Epidermal melanocyte (primary cell): ENCODE measurements around the gene PC.
A peak's percentile ranks its signal among the peaks of the same experiment; 100 is the strongest.
"Not testable (repeated sequence)": the region's sequence is repeated elsewhere in the genome, so short reads cannot be mapped to it uniquely, and the experiment has no call there.

Source experiments
- DNase-seq: peaks from one replicate; pipeline ENCODE4 v3.0.0; 2011; ENCODE audit warnings: low spot score; ENCODE audit not compliant: insufficient read length

The PC gene

DNA sequence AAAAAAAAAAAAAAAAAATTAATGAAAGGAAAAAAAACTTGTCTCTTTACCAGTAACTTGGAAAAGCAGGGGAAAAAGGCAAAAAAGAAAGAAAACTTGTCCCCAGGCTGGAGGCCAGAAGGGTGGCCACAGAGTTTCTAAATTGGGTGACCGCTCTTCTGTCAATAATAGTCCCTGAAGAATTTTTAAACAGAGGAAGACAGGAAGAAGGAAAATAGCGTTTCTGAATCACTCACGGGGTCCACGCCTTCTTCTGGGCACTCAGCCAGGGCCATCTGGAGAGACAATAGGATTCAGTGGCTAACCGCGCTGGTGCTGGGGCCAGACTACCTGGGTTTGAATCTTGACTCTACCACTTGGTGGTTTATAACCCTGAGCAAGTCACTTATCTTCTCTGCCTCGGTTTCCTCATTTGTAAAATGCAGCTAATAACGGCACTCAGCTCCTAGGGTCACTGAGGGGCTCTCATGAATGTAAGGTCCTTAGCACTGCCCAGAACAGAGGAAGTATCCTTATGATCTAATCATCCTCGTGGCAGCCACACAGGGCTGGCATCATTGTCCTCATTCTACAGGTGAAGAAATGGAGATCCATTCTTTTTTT is 23.9 kb upstream of the PC start:
- DNase-seq: peak; percentile 45

DNA sequence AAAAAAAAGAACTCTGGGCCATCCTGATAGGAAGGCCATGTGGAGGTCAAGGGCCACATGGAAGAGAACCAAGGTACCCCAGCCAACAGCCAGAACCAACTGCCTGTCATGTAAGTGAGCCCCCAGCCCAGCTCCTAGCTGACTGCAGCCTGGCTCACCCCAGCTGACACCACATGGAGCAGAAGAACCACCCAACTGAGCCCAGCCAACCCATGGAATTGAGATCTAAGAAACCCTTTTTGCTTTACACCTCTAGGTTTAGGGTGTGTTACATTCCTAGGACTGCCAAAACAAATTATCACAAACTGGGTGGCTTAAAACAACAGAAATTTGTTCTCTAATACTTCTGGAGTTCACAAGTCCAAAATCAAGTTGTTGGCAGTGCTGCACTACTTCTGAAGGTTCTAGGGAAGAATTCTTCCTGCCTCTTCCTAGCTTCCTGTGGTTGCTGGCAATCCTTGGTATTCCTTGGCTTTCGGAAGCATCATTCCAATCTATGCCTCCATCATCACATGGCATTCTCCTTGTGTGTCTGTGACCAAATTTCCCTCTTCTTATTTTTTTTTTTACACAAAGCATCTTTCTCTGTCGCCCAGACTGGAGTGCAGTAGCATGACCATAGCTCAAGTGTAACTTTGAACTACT is 21.3 kb upstream of the PC start:
- DNase-seq: no peak

DNA sequence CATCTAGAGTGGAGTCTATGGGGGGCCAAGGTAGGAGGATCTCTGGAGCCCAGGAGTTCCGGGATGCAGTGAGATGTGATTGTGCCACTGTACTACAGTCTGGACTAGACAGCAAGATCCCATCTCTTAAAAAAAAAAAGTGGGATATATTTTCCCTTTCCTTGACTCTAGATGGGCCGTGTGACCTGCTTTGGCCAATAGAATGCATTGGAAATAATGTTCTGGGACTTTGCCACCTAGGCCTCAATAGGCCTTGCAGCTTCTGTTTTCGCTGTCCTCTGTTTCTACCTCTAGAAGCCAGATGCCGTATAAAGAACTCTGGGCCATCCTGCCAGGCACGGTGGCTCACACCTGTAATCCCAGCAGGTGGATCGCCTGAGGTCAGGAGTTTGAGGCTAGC is 20.5 kb upstream of the PC start:
- DNase-seq: no peak

DNA sequence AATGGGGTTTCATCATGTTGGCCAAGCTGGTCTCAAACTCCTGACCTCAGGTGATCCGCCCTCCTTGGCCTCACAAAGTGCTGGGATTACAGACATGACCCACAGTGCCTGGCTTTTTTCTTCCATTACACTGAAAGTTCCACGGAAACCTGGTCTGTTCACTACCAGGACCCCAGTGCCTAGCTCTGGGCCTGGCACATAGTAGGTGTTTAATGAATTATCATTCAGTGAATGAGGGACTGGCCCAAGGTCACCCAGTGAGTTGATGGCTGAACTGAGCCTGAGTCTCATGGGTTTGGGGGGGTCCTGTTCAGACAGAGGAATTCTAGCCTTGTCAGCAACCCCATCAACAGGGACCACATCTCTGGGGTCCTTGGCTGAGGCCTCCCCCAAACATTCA is 20.0 kb upstream of the PC start:
- no peak for DNase-seq

DNA sequence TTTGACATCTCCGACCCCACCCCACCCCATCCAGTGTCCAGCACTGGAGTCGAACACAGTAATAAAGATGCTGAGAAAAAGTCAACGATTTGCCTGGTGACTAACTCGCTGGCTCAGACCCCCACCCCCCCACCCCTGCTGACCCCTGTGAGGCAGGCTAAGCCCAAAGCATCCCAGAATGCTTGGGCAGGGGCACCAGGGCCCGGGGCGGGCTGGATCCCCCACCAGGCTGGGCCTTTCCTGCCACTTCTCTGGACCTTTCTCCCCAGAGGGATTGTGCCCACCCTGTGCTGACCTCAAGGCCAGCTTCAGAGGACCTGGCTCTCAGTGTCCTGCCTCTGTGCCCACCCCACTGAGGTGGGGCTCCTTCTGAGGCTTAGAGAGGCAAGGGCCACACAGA is 18.7 kb upstream of the PC start:
- DNase-seq: no peak

DNA sequence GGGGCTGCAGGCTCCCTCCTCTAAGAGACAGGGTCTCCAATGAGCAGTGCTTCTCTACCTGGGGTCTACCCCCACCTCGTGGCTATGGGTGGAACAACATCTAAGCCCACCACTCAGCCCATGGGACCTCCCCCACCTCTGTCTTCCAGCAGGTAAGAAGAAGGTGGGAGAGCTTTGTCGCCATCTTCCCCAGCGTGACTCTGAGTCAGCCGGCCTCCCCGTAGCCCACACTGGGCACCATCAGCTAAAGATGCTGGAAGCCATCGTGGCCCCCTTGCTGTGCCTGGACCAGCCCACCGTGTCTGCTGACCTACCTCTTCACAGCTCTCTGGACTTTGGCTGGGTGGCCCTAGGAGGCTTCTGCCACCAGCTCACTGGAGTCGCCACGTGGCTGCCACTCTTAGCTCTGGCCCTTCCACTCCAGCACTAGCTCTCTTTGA is 17.9 kb upstream of the PC start:
- DNase-seq: no peak

DNA sequence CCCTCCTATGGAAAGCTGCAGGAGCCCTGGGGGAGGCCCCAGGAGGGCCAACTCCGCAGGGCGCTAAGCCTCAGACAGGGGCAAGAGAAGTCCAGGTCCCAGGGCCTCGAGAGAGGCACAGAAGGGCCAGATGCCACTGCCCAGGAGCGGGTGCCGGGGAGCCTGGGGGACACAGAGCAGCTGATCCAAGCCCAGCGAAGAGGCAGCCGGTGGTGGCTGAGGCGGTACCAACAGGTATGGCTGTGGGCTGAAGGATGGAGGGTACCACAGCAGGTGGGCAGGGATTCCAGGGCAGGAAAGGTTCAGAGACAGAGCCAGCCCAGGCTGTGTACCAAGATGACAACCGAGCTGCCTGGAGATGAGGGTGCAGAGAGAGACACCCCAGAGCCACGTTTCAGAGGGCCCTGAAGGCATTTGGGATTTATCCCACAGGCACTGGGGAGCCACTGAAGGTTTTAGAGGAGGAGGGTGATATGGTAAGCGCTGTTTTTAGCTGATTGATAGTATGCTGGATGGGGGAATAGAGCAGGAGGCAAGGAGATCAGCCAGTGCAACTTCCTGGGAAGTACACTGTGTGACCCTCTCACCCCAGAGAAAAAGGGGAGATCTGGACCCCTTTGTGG is 17.3 kb upstream of the PC start:
- DNase-seq: no peak

DNA sequence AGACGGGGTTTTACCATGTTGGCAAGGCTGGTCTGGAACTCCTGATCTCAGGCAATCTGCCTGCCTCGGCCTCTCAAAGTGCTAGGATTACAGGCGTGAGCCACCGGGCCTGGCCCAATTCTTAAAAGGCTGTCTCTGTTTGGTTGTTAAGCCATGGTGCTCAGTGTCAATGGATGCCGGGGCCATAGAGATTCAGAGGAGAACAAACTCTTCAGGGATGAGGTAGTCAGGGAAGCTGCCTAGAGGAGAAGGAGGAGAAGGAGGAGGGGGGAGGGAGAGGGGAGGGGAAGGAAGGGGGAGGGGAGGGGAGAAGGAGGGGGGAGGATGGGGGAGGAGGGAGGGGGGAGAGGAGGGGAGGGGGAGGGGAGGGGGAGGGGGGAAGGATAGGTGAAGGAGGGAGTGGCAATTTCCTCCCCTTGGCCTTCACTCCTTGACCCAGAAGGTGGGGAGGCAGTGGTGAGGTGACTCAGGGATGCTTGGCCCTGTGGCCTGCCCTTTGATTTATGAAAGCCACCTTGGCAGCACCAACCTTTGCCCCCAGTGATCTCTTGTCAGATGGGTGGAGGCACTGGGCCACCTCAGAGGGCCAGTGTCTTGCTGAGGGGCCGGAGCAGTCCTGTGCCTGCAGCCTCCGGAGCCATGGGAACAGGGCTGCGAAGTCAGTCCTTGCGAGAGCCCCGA is 16.7 kb upstream of the PC start, which contains the start of gene C11orf86:
C11orf86 (plus strand) TSS at position 581 of the 681 bp plus-strand sequence; CDS start at position 640, 59 bp downstream.
- no peak for DNase-seq

DNA sequence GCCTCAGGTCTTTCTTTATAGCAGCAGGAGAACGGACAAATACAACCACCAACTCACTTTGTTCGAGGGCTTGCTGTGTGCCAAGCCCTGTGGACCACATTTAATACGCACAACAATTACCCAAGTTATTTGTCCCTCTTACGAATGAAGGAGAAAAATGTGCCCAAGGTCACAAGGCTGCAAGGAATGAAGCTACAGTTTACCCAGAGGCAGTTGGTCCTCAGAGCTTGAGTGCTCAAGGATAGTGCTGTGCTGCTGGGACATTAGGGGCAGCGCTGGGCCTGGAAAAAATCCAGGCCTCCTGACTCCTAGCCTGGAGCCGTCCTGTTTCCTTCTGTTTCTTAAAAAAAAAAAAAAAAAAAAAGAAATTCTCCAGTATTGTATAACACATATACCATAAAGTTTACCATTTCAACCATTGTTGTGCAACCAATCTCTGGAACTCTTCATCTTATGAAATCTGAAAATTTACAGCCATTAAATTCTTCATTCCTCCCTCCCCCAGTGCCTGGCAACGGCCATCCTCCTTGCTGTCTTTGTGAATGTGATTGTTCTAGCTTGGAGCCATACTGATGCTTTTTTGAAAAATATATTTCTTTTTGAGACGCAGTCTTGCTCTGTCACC is 15.9 kb upstream of the PC start:
- DNase-seq: no peak

DNA sequence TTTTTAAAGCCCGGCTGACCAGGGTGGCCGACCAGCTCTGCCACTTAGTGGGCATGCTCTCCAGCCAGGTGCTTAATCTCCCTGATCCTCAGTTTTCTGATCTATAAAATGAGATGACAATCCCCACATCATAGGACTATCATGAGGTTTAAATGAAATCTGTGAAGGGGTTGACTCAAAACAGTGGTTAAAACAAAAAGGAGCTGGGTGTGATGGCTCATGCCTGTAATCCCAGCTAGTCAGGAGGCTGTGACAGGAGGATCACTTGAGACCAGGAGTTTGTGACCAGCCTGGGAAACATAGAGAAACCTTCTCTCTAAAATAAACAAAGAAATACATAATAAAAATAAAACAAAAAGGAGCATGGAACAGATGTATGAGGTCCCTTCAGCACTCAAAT is 13.3 kb upstream of the PC start:
- DNase-seq: no peak

DNA sequence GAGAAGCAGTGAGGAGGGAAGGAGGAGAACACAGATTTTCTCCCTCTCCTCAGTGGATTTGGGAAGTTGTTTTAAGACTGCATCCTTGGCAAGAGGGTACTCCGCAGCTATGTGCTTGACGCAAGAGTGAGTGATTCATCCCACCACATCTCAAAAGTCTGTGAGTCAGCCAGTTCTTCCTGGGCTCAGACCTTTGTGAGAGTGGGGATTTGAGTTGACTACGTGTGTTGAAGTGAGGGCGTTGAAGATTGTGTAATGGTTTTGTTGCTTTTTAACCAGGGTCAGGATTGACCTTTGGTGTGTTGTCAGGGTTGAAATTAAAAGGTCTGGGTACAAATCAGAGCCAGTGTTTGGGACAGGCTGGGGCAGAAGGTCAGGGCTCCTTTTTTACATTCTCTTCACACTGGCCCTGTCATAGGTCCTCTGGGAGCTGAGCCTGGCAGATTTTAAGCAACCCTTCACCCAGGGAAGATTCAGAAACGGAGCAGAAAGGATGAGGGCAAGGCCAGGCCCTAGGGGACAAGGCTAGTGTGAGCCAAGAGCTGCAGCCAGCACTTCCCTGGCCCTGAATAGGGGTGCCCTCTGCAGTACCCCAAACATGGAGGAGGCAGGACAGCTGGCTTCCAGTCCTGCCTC is 12.7 kb upstream of the PC start:
- DNase-seq: peak; percentile 70

DNA sequence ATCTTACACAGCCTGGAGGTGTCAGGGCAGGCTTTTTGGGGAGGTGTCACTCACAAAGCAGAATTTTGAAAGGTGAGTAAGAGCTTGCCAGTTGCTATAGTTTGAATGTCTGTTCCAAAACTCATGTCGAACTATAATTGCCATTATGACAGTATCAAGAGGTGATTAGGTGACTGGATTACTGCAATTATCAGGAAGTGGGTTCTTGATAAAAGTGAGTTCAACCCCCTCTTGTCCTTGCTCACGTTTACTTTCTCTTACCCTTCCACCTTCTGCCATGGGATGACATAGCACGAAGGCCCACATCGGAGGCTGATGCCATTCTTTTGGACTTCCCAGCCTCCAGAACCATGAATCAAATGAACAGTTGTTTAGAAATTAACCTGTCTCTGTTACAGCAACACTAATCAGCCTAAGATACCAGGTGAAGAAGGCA is 12.2 kb upstream of the PC start:
- no peak for DNase-seq

DNA sequence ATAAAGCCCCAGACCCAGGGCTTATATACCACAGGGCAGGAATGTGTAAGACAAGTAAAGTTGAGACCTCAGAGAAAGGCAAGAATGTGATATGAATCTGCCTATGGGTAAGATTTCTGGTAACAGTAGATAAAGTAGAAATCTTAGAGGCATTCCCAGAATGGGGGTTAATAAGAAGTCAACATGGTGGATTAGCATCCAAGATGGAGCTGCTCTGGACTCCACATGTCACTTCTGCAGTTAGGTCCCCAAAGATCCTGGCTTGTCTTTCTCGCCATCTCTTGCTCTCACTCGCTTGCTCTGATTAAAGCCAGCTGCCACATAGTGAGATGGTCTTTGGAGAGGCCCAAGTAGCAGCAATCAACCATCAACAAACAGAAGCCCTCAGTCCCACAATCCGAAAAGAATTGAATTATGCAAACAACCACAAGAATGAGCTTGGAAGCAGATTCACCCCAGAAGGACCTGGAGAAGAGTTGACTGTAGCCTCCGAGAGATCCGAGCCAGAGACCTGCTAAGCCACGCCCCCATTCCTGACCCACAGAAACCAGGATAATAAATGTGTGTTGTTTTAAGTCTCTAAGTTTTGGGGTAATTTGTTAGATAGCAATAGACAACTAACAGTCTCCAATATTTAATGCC is 11.5 kb upstream of the PC start:
- no peak for DNase-seq

DNA sequence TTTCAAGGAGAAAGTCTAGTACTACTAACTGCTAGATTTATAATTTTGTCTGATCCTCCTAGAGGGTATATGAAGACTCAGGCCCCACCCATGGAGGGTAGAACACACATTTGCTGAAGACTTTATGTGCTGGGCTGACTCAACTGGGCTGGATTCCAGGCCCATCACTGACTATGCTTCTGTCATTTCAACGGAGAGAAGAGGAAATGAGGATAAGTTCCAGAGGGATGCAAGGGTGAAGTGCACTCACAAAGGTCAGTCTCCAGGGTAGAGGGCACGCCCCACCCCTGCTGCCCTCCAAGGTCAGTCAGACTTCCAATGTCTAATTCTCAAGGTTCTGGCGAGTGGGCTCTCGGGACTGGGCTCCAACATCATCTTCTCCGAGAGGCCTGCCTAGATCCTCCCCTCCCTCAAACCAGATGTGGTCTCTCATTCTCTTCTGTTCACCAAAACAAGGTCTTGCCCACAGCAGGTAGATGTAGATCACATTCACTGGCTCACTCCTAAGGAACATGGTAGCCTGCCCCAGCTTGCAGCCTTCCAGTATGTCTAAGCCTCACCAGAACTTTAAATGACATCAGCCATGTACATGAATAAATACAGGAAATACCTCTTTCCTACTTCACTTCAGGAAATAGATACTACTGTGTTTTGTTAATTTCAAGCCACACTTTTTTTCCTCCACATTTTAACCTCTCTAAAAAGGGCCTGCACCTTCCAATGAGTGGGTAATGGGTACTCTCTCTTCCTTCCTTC is 9.7 kb upstream of the PC start:
- DNase-seq: no peak

DNA sequence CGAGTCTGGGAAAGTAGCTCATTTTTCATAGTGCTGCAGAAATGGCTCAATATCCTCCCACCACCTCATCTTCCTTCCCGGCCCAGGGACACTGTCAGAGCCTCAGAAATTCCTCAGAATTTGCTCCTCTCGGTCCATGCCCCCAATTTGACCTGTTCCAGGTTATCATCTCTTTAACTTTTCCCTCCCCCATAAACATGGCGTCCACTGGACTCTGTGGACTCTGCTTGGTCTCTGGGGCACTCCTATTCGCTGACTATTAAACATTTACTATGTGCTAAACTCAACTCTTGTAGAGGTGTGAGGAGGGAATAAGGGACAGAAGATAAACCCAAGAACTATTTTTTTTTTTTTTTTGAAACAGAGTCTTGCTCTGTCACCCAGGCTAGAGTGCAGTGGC is 8.2 kb upstream of the PC start:
- DNase-seq: no peak

DNA sequence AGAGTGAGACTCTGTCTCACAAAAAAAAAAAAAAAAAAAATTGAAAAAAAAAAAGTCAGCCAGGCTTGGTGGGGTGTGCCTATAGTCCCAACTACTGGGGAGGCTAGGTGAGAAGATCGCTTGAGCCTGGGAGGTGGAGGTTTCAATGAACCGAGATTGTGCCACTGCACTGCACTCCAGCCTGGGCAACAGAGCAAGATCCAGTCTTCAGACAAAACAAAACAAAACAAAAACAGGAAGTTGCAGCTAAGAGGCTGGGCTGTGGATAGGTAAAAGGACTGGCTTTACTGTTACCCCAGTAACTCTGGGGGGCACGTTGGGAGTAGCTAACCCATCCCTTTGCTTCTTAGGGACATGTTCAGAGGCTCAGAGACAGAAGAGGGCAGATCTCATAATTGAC is 6.3 kb upstream of the PC start:
- DNase-seq: no peak

DNA sequence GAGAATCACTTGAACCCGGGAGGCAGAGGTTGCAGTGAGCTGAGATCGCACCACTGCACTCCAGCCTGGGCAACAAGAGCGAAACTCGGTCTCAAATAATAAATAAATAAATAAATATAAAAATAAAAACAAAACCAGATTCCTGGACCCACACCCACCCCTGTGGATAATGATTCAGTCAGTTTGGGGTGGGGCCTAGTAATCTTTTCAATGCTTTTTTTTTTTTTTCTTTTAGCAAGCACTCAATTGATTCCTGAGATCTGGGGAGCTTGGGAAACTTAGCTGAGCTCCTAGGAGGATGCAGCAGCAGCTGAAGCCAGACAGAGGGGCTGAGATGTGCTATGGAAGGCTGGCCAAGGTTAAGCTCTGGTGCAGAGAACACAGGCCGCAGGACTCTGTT is 4.6 kb upstream of the PC start:
- DNase-seq: no peak

DNA sequence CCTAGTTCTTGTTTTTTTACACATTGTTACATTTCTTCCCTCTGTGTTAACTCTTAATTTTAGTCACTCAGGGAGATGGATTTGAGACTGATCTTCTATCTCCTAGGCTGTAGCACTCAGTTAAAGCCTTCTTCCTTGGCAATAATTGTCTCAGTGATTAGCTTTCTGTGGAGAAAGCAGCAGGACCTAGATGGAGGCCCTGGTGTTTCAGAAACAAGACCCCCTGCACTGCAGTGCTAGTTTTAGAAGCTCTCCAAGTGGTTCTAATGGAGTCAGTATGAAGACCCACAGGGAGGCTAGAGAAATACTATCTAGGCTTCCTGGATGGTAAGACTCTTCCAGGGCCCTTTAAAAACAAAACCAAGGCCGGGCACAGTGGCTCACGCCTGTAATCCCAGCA is 4.1 kb upstream of the PC start:
- no peak for DNase-seq

DNA sequence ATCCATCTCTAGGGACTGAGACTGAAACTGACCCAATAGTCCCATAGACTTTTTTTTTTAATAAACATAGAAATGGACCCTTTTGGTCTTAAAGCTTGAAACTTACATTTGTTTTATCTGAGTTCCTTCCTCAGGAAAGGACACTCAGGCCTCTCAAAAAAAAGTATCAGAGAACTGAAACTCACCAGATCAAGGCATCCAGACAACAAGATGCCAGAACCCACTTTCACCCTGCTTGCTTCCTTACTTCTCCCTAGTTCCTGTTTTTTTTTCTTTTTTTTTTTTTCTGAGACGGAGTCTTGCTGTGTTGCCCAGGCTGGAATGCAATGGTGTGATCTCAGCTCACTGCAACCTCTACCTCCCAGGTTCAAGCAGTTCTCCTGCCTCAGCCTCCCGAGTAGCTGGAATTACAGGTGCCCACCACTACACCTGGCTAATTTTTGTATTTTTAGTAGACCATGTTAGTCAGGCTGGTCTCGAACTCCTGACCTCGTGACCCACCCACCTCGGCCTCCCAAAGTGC is 3.6 kb upstream of the PC start:
- not testable (repeated sequence) for DNase-seq

DNA sequence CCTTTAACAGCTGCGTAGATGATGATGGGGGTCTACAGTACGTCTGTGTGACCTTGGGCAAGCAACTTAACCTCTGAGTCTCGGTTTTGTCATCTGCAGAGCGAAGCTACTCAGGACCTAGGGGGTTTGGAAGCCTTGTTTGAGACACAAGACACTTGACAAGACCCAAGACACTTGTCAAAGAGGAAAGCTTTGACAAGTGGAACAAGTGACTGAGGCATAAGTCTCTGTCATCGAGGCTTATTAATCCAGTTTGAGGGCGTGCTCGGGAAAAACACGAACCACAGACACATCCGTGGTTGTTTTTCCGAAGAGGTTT is 732 bp upstream of the PC start:
- no peak for DNase-seq
